Smooth muscle cell (in vitro differentiated cells): ENCODE data around the gene EFEMP1. TPM values are rescaled to one million over a fixed set of nuclear protein-coding genes. Genes with fewer than 3 reads are reported as not detected.

Experiments
- DNase-seq: peaks from one replicate; lab custom pipeline; 2025; ENCODE audit not compliant: unreplicated experiment; lab: John Stamatoyannopoulos, UW
- H2AFZ ChIP-seq: fragments of 200-600 bp; sonication (generic); 2 replicates; pipeline ENCODE4 v1.6.0; 2016; ENCODE audit warnings: antibody characterized with exemption, low read depth, mild to moderate bottlenecking
- H3F3A ChIP-seq: fragments of 200-600 bp; sonication (generic); 2 replicates; pipeline ENCODE4 v1.6.0; 2017; ENCODE audit warnings: antibody characterized with exemption, low read depth
- H3K27ac ChIP-seq: fragments of 200-600 bp; sonication (generic); 2 replicates; pipeline ENCODE4 v1.5.1; 2016; ENCODE audit warnings: low read depth, mild to moderate bottlenecking
- H3K27me3 ChIP-seq: fragments of 200-600 bp; sonication (generic); 2 replicates; pipeline ENCODE4 v1.6.1; 2016; ENCODE audit warnings: low read depth, mild to moderate bottlenecking
- H3K36me3 ChIP-seq: fragments of 200-600 bp; sonication (generic); 2 replicates; pipeline ENCODE4 v1.5.1; 2016; ENCODE audit warnings: low read depth
- H3K4me1 ChIP-seq: fragments of 200-600 bp; sonication (generic); 2 replicates; pipeline ENCODE4 v1.5.1; 2016; ENCODE audit warnings: low read depth
- H3K4me2 ChIP-seq: fragments of 200-600 bp; sonication (generic); 2 replicates; pipeline ENCODE4 v1.6.0; 2016; ENCODE audit warnings: mild to moderate bottlenecking
- H3K4me3 ChIP-seq: fragments of 200-600 bp; sonication (generic); 2 replicates; pipeline ENCODE4 v1.5.1; 2016; ENCODE audit warnings: mild to moderate bottlenecking
- H3K79me2 ChIP-seq: fragments of 200-600 bp; sonication (generic); 2 replicates; pipeline ENCODE4 v1.6.0; 2016; ENCODE audit warnings: low read depth, mild to moderate bottlenecking
- H3K9ac ChIP-seq: fragments of 200-600 bp; sonication (generic); 2 replicates; pipeline ENCODE4 v1.6.0; 2016; ENCODE audit warnings: low read depth
- H3K9me3 ChIP-seq: fragments of 200-600 bp; sonication (generic); replicated peaks from 2 replicates; pipeline ENCODE4 v1.5.1; 2016; ENCODE audit warnings: low read depth
- H4K20me1 ChIP-seq: fragments of 200-600 bp; sonication (generic); 2 replicates; pipeline ENCODE4 v1.6.0; 2016; ENCODE audit warnings: low read depth
- WGBS: methylation state at CpG from one replicate; pipeline ENCODE4 v1.1.7; 2016; ENCODE audit warnings: low lambda C conversion rate; 5-methylcytosine and 5-hydroxymethylcytosine counted together
- polyA plus RNA-seq: library from polyadenylated mRNA; unstranded; fragments of >200 nt; fragmentation: Nextera tagmentation; extraction: Ambion mirVana; gene quantifications from 2 replicates; pipeline ENCODE4 v1.2.1, GENCODE V29; 2016
- total RNA-seq: library from RNA; depleted of rRNA; stranded (reverse); fragments of >200 nt; gene quantifications from 2 replicates; pipeline ENCODE4 v1.2.3, GENCODE V29; 2014
- TF ChIP-seq, protein P1 (sequence below): fragments of 200-600 bp; sonication (generic); IDR thresholded peaks from 2 replicates; pipeline ENCODE4 v1.5.1; 2017; ENCODE audit warnings: borderline replicate concordance, mild to moderate bottlenecking, antibody characterized with exemption; ENCODE audit not compliant: insufficient read depth, poor library complexity, severe bottlenecking

The EFEMP1 gene
- total and polyA plus RNA-seq, 2 experiments from 2014 or later, result 19.2 to 28.3 TPM

DNA sequence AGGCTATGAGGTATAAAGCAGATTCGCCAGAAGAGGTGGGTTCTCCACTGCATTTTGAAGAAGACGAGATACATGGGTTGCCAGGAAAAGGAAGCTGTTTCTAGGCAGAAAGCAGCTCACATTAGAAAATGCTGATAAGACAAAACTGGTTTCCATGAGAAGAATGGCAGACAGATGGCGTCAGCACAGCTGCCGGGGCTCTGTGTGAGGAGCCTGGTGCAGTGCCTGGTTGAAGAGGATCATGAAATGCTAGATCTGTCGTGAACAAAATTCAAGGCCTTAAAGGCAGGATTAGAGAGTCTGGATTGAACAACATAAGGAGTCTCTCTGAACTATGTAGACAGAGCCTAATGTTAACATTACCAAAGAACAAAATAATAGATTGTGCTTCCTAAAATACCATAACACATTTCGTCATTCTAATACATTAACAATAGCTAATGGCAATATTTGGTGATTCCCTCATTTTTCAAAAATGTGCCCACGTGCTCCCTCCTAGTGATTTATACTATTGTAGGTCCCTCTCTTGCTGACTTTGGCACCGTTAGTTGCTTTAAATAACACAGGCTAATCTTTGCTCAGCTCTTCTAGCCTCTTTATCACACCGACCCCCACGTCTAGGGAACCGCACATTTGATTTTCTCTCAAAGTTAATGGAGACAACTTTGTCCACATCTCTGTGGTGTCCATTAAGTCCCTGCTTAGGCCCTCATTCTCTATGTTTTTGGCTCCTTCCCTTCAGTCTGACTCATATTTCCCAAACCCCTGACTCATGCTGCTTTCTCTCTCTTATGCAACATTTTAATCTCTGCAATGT, 38.2 kb downstream of the EFEMP1 start:
- H3K4me2 ChIP-seq, result no peak overlapping the region
- H3K9ac ChIP-seq, result no peak overlapping the region
- no peak overlapping the region for H2AFZ ChIP-seq
- H3K4me3 ChIP-seq, result no peak overlapping the region
- WGBS, result 43% methylated on average over 11 of the region's 11 CpGs
- TF ChIP-seq, protein P1, sequence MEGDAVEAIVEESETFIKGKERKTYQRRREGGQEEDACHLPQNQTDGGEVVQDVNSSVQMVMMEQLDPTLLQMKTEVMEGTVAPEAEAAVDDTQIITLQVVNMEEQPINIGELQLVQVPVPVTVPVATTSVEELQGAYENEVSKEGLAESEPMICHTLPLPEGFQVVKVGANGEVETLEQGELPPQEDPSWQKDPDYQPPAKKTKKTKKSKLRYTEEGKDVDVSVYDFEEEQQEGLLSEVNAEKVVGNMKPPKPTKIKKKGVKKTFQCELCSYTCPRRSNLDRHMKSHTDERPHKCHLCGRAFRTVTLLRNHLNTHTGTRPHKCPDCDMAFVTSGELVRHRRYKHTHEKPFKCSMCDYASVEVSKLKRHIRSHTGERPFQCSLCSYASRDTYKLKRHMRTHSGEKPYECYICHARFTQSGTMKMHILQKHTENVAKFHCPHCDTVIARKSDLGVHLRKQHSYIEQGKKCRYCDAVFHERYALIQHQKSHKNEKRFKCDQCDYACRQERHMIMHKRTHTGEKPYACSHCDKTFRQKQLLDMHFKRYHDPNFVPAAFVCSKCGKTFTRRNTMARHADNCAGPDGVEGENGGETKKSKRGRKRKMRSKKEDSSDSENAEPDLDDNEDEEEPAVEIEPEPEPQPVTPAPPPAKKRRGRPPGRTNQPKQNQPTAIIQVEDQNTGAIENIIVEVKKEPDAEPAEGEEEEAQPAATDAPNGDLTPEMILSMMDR, result no peak
- DNase-seq, result no peak
- no peaks in the 10 kb centered on the region for H3K79me2 ChIP-seq
- H3K9me3 ChIP-seq, result no peaks in the 10 kb centered on the region
- H3K27ac ChIP-seq, result peak overlapping the region; percentile 71
- no peaks in the 10 kb centered on the region for H4K20me1 ChIP-seq
- H3F3A ChIP-seq, result peaks cover 4% of the 10 kb centered on the region
- no peaks in the 10 kb centered on the region for H3K27me3 ChIP-seq
- no peaks in the 10 kb centered on the region for H3K36me3 ChIP-seq
- H3K4me1 ChIP-seq, result peaks cover 10% of the 10 kb centered on the region

DNA sequence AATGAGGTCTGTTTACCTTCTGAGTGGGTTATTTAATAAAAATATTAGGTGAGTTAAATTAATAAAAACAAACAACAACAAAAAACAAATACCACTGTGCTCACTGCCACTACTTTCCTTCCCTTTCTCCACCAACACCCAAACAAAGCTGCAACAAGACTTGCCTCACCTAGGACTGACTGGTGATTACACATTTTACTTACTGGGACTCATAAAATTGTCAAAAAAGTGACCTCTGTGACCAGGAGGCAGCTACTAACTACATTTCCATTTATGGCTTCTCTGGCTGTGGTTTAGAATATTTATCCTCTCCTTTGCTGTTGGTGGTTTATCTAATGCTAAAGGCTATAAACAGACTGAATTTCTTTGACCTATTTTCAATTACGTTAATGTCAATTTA, 39.8 kb downstream of the EFEMP1 start:
- Histone ChIP-seq H3K79me2 (no peaks in the 10 kb centered on the region), H3F3A (peaks cover 4% of the 10 kb centered on the region), H3K36me3 (no peaks in the 10 kb centered on the region), H3K4me3 (no peak overlapping the region), H2AFZ (no peak overlapping the region), H3K9me3 (no peaks in the 10 kb centered on the region), H3K4me1 (peaks cover 5% of the 10 kb centered on the region), H3K27ac (peak overlapping the region; percentile 43), H4K20me1 (no peaks in the 10 kb centered on the region), H3K4me2 (peak overlapping the region; percentile 51), H3K9ac (no peak overlapping the region), H3K27me3 (no peaks in the 10 kb centered on the region)
- no peak for DNase-seq
- TF ChIP-seq, protein P1, result no peak
- WGBS, result 39% methylated on average over 1 of the region's 1 CpG

DNA sequence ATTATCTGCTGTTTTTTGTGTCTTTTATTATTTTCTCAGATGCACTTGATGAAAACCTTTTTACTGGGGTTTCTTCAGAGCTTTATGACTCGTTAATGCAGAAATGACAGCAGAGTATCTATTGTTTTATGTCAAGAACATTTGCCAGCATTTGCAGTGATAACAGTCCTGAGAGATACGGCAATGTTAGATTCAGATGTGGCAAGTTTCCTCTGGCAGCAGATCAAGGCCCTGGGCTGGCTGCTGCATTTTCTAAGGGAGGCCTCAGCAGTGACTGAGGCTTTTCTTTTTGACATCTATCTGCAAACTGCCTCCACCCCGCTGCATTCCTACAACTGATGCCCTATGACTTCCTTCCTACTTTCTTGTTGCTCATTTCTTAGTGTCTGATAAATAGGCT, 40.2 kb downstream of the EFEMP1 start:
- peaks cover 4% of the 10 kb centered on the region for H3F3A ChIP-seq
- WGBS, result 41% methylated on average over 3 of the region's 3 CpGs
- no peak overlapping the region for H3K4me2 ChIP-seq
- no peaks in the 10 kb centered on the region for H4K20me1 ChIP-seq
- H3K27ac ChIP-seq, result peak overlapping the region; percentile 43
- no peaks in the 10 kb centered on the region for H3K9me3 ChIP-seq
- peaks cover under 1% of the 10 kb centered on the region for H3K4me1 ChIP-seq
- H3K36me3 ChIP-seq, result no peaks in the 10 kb centered on the region
- H2AFZ ChIP-seq, result no peak overlapping the region
- no peak overlapping the region for H3K4me3 ChIP-seq
- no peak overlapping the region for H3K9ac ChIP-seq
- DNase-seq, result no peak
- no peaks in the 10 kb centered on the region for H3K27me3 ChIP-seq
- H3K79me2 ChIP-seq, result no peaks in the 10 kb centered on the region
- TF ChIP-seq, protein P1, result no peak

DNA sequence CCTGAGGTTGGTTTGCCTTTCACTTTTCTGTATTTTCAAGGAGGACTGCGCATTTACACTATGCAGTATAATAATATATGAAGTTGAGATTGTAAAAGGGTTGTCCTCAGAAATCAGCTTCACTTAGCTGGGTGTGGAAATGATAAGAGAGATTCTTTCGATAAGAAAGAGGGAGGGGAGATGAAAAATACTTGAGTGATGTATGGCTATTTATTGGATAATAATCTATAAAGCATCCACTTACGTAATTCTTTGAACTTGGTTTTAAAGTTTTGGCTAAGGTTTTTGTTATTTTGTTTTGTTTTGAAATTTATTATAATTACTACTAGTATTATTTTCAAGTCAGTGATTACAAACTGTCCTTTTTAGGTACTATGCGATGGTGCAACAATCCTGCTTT, 40.6 kb downstream of the EFEMP1 start:
- no peak overlapping the region for H3K9ac ChIP-seq
- no peak overlapping the region for H2AFZ ChIP-seq
- H4K20me1 ChIP-seq, result no peaks in the 10 kb centered on the region
- H3K4me2 ChIP-seq, result no peak overlapping the region
- no peaks in the 10 kb centered on the region for H3K79me2 ChIP-seq
- WGBS, result 96% methylated on average over 4 of the region's 4 CpGs
- no peak for DNase-seq
- no peaks in the 10 kb centered on the region for H3K27me3 ChIP-seq
- H3K4me1 ChIP-seq, result no peaks in the 10 kb centered on the region
- H3K4me3 ChIP-seq, result no peak overlapping the region
- peak overlapping the region; percentile 43 for H3K27ac ChIP-seq
- H3K36me3 ChIP-seq, result no peaks in the 10 kb centered on the region
- TF ChIP-seq, protein P1, result no peak
- H3F3A ChIP-seq, result peaks cover 4% of the 10 kb centered on the region
- H3K9me3 ChIP-seq, result no peaks in the 10 kb centered on the region
